ENCODE results near the gene TTC34.

The TTC34 gene

DNA sequence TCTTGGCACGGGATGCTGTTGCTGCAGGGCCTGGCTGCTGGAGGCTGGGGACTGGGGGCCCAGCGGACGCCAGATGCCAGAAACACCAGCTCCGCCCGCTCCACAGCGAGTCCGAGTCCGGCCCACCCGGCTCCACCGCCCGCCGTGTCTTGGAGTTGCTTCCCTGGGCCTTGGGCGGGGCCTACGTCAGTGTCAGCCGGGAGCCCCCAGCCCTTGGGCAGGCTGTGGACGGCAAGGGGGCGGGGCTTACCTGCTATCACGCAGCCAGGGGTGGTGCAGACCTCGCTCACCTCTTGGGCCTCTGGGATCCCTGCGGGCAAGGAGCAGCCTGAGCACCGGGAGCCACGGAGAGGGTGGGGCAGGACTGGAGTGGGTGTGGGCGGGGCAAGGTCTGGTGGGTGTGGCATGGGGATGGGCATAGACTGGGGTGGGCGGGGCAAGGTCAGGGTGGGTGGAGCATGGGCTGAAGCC is 190.4 kb downstream of the TTC34 start:
- DNase-seq (ENCODE audit: insufficient read length, low spot score) = no peak
- FAIRE-seq = no peak

DNA sequence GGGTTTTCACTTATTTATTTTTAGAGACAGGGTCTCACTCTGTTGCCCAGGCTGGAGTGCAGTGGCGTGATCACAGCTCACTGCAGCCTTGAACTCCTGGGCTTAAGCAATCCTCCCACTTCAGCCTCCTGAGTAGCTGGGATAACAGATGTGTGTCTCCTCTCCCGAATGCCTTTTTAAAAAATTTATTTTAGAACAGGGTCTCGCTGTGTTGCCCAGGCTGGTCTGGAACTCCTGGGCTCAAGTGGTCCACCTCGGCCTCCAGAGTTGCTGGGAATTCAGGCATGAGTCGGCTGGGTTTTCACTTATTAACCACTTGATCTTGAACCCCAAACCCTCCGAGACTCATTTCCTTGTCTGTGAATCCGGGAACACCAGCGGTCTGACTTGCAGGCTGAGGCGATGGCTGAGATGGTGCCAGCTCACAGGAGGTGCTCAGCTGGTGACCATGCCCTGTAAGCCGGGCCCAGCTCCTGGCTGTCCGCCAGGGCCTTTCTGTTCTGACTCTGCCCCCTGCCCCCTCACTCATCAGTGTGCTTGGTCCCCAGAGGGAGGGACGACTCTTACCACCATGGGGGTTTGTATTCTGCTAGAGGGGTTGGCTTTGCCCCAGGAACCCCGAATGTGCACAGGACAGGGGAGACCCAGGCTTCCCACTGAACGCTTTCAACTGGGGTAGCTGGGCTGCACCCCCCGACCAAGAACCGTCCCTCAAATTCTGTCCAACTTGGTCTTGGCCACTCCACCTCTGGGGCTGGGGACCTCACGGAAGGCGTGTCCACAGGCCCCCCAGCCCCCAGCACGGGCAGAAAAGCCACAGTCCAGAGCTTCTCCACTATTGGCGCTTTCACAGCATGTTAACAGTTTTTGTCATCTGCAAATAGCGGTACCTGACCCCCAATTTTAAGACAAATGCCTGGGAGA is 191.2 kb downstream of the TTC34 start:
- FAIRE-seq = no peak

GRCh38 chr1:2609319-2610035 is 192.0 kb downstream of the TTC34 start:
- DNase-seq (ENCODE audit: insufficient read length, low spot score) (no peak), FAIRE-seq (no peak)

More for the DNA sequence above, 191.2 kb downstream of the TTC34 start:
- DNase-seq (ENCODE audit: insufficient read length, low spot score) = no peak

DNA sequence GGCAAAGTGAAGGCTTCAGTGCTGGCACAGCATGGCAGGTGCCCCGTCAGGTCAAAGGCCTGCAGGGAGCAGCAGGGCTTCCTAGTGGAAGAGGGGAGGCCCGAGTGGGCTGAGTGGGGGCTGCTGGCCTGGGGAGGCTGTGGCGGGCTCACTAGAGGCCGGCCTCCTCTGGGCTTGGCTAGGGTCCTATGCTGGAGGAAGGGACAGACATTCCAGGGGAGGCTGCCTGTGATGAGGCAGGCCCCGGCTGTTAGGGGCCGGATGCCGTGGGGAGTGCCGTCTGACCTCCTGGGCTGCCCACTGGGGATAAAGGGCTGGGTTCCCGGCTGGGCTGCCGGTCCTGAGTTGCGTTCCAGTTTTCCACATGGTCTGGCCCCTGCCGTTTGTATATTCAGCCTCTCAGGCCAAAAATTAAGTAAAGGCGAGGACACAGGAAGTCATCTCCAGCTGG is 193.8 kb downstream of the TTC34 start:
- no peak for DNase-seq (ENCODE audit: insufficient read length, low spot score)
- no peak for FAIRE-seq

DNA sequence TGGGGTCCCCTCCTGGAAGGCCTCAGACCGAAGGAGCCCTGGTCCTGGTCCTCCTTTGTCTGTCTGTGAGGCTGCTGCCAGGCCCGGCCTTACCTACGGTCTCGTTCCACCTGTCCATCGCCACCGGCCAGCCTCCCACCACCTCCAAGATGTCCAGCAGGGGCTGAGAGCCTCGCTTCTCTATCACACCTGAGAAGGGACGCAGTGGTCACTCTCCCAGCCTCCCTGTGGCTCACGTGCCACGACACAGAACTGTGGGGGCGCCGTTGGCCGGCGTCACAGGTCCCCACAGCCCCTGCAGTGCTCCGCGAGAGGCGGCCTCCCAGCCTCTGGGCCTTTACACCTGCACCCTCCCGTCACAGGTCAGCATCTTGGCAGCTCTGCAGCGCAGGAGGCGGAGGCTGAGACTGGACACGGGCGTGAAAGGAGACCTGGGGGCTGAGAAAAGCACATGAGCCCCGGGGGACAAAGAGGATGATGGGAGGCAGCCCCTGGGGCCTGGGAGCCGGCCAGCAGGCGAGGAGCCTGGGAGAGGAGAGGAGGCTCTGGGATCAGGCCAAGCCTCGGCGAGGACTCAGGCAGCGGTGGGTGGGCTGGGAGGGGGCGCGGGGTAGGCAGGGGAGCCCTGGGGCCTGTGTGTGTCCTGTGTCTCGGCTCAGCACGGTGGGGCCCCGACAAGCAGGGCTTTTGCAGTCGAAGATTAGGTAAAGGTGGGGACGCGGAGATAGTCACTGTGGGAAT is 194.4 kb downstream of the TTC34 start:
- no peak for FAIRE-seq
- DNase-seq (ENCODE audit: insufficient read length, low spot score) = no peak

- no peak for FAIRE-seq
- no peak for DNase-seq (ENCODE audit: insufficient read length, low spot score)
Measured at GRCh38 chr1:2606396-2606880, 195.1 kb downstream of the TTC34 start.

GRCh38 chr1:2605509-2606395 is 195.7 kb downstream of the TTC34 start:
- FAIRE-seq = no peak

DNA sequence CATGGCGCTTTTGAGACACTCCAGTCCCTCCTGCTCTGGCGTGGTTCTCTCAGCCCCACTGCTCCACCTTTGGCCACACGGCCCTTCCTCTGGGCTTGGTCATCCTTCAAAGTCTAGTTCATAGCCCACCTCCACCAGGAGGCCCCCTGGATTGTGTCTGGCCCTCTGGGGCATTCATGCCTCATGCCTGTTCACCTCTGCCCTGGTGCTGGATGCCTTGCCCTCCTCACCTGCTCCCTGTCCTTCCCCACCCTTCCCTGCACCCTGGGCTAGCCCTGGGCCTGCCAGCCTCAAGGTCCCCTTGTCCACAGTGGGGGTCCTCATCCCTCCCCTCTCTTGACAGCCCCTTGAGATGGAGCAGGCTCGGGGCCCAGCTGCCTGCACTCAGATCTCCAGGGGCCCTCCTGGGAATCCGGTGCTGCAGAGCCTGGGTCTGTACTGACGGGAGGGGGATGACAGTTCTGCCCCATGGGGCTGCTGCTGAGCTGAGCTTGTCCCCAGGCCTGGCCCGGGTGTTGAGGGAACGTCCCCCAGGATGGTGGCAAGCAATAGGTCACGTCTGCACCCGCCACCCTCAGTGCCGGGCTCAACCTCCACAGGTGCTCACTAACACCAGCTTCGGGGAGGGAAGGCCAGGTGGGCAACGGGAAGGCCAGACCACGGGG is 196.5 kb downstream of the TTC34 start:
- no peak for DNase-seq (ENCODE audit: insufficient read length, low spot score)
- FAIRE-seq = no peak

More at GRCh38 chr1:2605509-2606395, 195.7 kb downstream of the TTC34 start:
- no peak for DNase-seq (ENCODE audit: insufficient read length, low spot score)

DNA sequence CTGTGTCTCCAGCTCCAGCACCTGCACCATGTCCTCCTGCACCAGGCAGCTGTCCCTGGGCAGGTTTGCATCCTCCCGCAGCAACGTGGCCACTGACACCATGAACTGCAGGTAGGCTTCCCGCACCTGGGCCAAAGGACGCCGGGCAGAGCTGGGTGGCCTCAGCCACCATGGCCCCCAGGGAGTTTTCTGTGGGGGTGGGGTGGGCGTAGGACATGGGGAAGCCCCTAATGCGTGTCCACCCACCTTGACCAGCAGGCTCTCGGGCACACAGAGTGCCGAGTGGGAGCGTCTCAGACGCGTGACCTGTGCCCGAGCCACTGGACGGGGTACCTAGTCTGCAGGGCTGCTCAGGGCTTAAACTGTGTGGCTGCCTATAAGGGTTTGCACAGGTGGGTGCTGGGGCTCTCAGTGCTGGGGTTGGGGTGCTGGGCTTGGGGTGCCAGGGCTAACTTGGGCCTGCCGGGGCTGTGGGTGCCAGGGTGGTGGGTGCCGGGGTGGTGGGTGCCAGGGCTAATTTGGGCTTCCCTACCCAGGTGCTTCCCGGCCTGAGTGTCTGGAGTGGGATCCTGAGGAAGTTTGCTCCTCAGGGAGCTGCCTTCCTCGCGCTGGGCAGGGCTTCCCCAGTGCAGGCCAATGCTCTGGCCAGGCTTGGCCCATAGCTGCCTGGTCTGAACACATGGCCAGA is 197.2 kb downstream of the TTC34 start:
- DNase-seq (ENCODE audit: insufficient read length, low spot score) = no peak
- FAIRE-seq = no peak

DNA sequence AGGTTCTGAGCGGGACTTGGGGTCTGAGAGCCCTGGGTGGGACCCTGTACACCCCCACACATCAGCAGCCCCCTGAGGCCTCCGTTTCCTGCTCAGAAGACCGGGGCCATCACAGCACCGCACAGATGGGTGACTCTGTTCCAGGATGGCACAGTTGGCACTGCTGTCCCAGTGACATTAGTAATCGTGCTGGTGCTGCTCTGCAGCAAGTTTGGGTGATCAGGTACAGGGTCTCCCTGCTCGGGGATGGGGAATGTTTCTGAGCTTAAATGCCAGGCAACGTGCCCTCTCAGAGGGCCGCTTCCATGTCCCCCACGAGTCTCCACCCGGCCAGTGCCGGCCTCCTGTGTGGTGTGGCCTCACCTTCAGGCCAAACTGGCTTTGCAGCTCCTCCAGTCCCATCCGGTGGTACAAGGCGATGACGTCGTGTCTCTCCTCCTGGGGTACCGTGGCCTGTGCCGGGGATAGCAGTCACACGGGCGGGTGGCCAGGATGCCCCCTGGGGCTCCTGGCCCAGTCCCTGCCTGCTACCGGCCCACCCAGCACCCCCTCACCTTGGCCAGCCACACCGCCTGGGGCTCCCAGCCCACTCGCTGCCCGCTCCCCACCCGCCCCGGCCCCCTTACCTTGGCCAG is 197.9 kb downstream of the TTC34 start:
- no peak for FAIRE-seq
- no peak for DNase-seq (ENCODE audit: insufficient read length, low spot score)

DNA sequence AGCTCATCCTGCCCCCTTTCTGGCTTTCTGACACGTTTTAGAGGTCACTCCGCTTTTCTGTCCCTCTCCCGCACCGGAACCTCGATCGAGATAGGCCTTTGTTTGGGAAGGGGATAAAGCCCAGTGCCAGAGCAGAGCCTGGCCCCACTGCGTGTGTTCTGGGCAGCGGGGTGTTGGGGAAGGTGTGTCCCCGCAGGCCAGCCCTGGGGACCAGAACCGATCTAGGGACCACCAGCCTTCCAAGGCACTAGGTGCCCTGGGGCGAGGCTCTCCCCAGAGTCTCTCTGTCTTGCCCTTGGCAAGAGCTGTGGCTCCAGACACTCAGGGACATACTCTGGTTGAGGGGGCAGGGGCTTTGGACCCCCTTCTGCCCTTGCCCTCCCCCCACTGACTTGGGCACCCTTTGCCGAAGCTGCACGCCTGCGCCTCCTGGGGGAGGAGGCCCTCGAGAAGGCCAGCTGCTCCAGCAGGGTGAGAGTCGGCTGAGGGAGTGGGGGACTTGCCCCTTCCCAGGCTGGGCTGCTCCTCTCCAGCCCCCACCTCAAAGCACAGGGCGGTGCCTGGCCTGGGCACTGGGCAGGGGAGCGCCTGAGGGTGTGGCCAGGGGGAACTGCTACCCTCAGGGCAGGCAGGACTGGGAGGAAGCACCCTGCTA is 198.5 kb downstream of the TTC34 start:
- DNase-seq (ENCODE audit: insufficient read length, low spot score) = no peak
- FAIRE-seq = no peak

- no peak for FAIRE-seq
- no peak for DNase-seq (ENCODE audit: insufficient read length, low spot score)
Measured at GRCh38 chr1:2602311-2602835, 199.1 kb downstream of the TTC34 start.

- DNase-seq (ENCODE audit: insufficient read length, low spot score) = no peak
- no peak for FAIRE-seq
Measured at GRCh38 chr1:2601721-2602303, 199.7 kb downstream of the TTC34 start.

DNA sequence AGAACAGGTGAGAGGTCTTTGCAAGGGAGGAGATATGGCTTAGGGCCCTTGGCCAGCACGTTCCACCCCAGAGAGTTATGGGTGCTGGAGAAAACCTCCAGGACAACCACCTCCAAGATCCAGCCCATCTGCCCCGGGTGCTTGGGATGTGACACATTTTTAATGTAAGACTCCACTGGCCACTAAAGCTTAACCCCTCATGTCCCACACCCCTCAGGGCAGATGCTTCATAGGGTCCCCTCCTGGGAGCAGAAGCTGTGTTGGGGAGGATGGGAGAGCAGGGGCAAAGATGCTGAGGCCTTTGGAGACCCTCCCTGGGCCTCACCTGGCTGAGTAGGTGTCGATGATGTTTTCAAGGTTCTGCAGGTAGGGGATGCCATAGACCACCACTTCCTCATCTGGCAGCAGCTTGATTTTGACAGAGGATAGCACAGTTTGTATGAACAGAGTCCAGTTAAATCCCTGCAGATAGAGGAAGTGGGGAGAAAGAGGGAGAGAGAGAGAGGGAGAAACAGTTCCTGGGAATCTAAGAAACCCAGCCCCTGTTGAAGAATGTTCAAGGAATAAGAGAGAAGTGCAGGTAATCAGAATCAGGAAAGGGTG is 203.1 kb downstream of the TTC34 start:
- DNase-seq (ENCODE audit: insufficient read length, low spot score) = no peak
- no peak for FAIRE-seq

DNA sequence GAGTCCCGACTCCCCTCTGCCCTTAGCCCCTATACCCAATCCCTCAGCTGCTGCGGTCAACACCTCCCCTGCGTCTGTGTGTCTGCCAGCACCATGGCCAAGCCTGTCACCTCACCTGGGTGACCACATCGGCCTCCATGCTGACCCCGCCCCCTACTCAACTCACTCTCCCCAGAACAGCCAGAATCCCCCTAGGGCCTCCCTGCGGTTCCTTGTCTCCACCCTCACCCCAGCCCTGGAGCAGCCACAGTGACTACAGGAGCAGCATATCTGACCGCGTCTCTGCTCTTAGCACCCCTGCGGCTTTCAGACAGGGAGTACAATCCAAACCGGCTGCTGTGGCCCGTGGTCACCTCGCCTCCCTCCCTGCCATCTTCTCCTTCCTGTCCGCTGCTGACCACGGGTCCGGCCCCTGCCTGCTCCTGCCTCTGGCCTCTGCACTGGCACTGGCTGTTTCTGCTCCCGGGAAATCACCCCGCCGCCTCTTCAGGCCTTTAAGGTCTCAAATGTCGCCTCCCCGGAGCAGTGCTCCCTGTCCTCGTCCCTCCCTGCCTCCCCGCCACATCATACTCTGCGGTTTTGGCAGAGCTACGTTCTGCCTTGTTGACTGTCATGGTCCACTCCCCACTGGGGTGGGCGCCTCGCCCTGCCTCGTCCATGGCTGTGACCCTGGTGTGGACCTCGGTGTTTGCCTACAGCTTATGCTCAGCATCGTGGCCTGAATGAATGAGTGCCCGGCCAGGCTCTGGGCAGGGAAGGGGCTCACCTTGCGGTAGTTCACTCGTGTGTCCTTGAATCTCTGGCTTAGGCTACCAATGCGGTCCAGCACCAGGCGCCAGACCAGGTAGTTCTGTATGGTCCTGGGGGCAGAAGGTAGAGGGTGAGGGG is 203.8 kb downstream of the TTC34 start:
- DNase-seq (ENCODE audit: insufficient read length, low spot score) = no peak
- no peak for FAIRE-seq
